AG04450 (cell line): ENCODE measurements around the gene KRT9. TPM values are rescaled to one million over a fixed set of nuclear protein-coding genes. Genes with fewer than 3 reads are reported as not detected.

Experiments
- CTCF ChIA-PET: fragments of 300-600, 350-600 bp; formaldehyde crosslinking; extraction: SDS; loops from one replicate; lab custom pipeline; 2022; ENCODE audit warnings: antibody characterized with exemption, inconsistent platforms; lab: Charles Lee
- POLR2A ChIA-PET: fragments of 350-600 bp; formaldehyde crosslinking; extraction: SDS; loops from one replicate; lab custom pipeline; 2021; ENCODE audit warnings: antibody characterized with exemption, inconsistent platforms; lab: Yijun Ruan, JAX
- DNase-seq: peaks from one replicate; pipeline ENCODE4 v3.0.0-alpha.2; 2011; ENCODE audit warnings: low read depth, low spot score
- H3K27ac ChIP-seq: one replicate; pipeline ENCODE4 v1.5.1; 2012; ENCODE audit warnings: low read depth, low read length, control low read depth
- H3K27me3 ChIP-seq: one replicate; pipeline ENCODE4 v1.6.0; 2012; ENCODE audit warnings: low read length; ENCODE audit not compliant: control insufficient read depth, insufficient read depth
- H3K4me3 ChIP-seq: 2 replicates; pipeline ENCODE4 v1.5.1; 2011; ENCODE audit warnings: mild to moderate bottlenecking, low read depth, low read length, control low read depth
- H3K9me3 ChIP-seq: 2 replicates; pipeline ENCODE4 v1.5.1; 2012; ENCODE audit warnings: low read length; ENCODE audit not compliant: control insufficient read depth, insufficient read depth
- CTCF ChIP-seq: IDR thresholded peaks from 2 replicates; pipeline ENCODE4 v1.5.1; 2011; ENCODE audit warnings: low read depth, low read length, control low read depth, inconsistent platforms
- polyA plus RNA-seq: library from polyadenylated mRNA; depleted of rRNA; stranded (reverse); fragments of >200 nt; gene quantifications from 2 replicates; pipeline ENCODE4 v1.2.3, GENCODE V29; 2011

Gene KRT9
- polyA plus RNA-seq, 1 experiment = not detected

DNA sequence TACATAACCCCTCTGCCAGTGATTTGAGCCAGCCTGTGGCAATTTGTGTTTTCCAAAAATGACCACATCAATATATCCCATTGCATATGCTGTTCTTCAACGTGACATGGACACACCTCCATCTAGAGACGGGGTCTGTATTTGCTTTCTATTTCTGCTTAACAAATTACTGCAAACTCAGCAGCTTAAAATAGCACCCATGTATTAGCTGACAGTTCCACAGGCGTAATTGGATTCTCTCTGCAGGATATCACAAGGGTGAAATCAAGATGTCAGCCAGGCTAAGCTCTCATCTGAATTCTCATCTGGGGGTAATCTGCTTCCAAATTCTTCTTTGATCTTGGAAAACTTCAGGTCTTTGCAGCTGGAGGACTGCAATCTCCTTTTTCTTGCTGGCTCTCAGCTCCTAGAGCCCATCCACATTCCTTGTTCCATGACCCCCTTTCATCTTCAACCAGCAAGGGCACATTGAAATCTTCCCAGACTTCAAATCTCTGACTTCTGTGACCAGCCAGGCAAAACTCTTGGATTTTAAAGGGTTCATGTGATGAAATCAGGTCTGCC, 8.2 kb downstream of the KRT9 start:
- ChIA-PET POLR2A (no interaction called here), CTCF (interaction anchor here (1.1 to 5.7 kb wide), 3 partner anchors 15 to 99 kb away, joined by 3 to 34 read pairs (median 5); no protein-coding TSS in a partner anchor)
- DNase-seq = no peak
- no peak for TF ChIP-seq CTCF
- Histone ChIP-seq H3K9me3 (no peaks in the 10 kb centered on the region), H3K4me3 (no peak overlapping the region), H3K27me3 (peaks cover 40% of the 10 kb centered on the region), H3K27ac (no peak overlapping the region)

DNA sequence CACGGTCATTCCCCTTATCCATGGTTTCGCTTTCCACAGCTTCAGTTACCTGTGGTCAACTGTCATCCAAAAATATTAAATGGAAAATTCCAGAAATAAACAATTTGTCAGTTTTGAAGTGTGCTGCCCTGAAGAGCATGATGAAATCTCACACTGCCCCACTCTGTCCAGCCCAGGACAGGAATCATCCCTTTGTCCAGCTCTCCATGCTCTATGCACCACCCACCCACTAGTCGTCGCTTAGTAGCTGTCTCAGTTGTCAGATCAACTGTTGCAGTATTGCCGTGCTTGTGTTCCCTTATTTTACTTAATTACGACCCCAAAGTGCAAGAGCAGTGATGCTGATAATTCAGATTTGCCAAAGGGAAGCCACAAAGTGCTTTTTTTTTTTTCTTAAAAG, 10.3 kb downstream of the KRT9 start:
- Histone ChIP-seq H3K27ac (no peak overlapping the region), H3K27me3 (peaks cover 46% of the 10 kb centered on the region), H3K9me3 (no peaks in the 10 kb centered on the region), H3K4me3 (no peak overlapping the region)
- no peak for TF ChIP-seq CTCF
- CTCF ChIA-PET = interaction anchor here (2.1 to 2.3 kb wide), 2 partner anchors 12 to 87 kb away, joined by 15 to 19 read pairs; no protein-coding TSS in a partner anchor
- POLR2A ChIA-PET = no interaction called here
- no peak for DNase-seq

DNA sequence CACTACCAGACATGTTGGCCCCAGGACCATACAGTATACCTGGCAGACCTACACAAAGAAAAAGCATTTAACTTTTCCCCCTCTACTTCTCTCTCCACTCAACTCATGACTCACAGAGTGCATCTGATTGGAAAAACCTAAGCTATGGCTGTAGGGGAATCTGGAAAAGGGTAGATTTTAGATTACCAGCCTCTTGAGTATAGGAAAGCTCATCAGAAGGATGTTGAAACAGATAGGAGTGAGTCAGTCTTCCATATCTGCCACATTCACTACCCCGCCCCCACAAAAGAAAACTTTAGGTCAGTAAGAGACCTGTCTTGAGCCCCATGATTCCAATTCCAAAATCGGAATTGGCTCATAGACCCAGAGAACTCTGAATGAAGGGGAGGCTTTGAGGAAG, 12.3 kb downstream of the KRT9 start:
- POLR2A ChIA-PET = no interaction called here
- CTCF ChIA-PET = interaction anchor here (2.1 to 2.6 kb wide), 2 partner anchors 11 to 89 kb away, joined by 15 to 55 read pairs; no protein-coding TSS in a partner anchor

GRCh38 chr17:41556931-41557330, 14.9 kb downstream of the KRT9 start:
- ChIA-PET CTCF (interaction anchor here (0.9 to 2.6 kb wide), 4 partner anchors 8 to 106 kb away, joined by 3 to 55 read pairs (median 6); no protein-coding TSS in a partner anchor), POLR2A (no interaction called here)
- H3K27me3 ChIP-seq = peaks cover 23% of the 10 kb centered on the region
- TF ChIP-seq CTCF = no peak
- no peak for DNase-seq
- H3K4me3 ChIP-seq = no peak overlapping the region
- no peak overlapping the region for H3K27ac ChIP-seq
- no peaks in the 10 kb centered on the region for H3K9me3 ChIP-seq

More for the DNA sequence above, 12.3 kb downstream of the KRT9 start:
- no peak for TF ChIP-seq CTCF
- no peak for DNase-seq
- no peak overlapping the region for H3K27ac ChIP-seq
- H3K4me3 ChIP-seq = no peak overlapping the region
- no peaks in the 10 kb centered on the region for H3K9me3 ChIP-seq
- peaks cover 42% of the 10 kb centered on the region for H3K27me3 ChIP-seq

- H3K4me3 ChIP-seq = no peak overlapping the region
- H3K27me3 ChIP-seq = peaks cover 19% of the 10 kb centered on the region
- no peak for DNase-seq
- TF ChIP-seq CTCF = no peak
- CTCF ChIA-PET = no interaction called here
- POLR2A ChIA-PET = no interaction called here
- H3K9me3 ChIP-seq = no peaks in the 10 kb centered on the region
- no peak overlapping the region for H3K27ac ChIP-seq
Measured at GRCh38 chr17:41556306-41556705, 15.6 kb downstream of the KRT9 start.
